ENCODE results near the gene SERPINB4.
"Not testable (repeated sequence)": the region's sequence is repeated elsewhere in the genome, so short reads cannot be mapped to it uniquely, and the experiment has no call there.

Gene SERPINB4

GRCh38 chr18:63644142-63644541 is at the start of gene SERPINB4:
TSS of gene SERPINB4 (minus strand) at chr18:63644256. CDS start at chr18:63643577, 679 bp downstream.
- in situ Hi-C loops (cut with MboI; ENCODE audit: low pct_unique_long_range_greater_than_20kb, low sequenced_read_pairs); DNase-seq: not testable (repeated sequence)

- in situ Hi-C loops (cut with MboI; ENCODE audit: low pct_unique_long_range_greater_than_20kb, low sequenced_read_pairs): no loop called here
- no peak for DNase-seq
Measured at GRCh38 chr18:63689064-63689463, 45.0 kb upstream of the SERPINB4 start.

GRCh38 chr18:63686871-63687270 is 42.8 kb upstream of the SERPINB4 start:
- in situ Hi-C loops (cut with MboI; ENCODE audit: low pct_unique_long_range_greater_than_20kb, low sequenced_read_pairs): no loop called here
- DNase-seq: no peak

- DNase-seq: no peak
- in situ Hi-C loops (cut with MboI; ENCODE audit: low pct_unique_long_range_greater_than_20kb, low sequenced_read_pairs): no loop called here
Measured at GRCh38 chr18:63684718-63685117, 40.7 kb upstream of the SERPINB4 start.

GRCh38 chr18:63683890-63684289 is 39.8 kb upstream of the SERPINB4 start:
- in situ Hi-C loops (cut with MboI; ENCODE audit: low pct_unique_long_range_greater_than_20kb, low sequenced_read_pairs): no loop called here
- DNase-seq: no peak

GRCh38 chr18:63683152-63683551 is 39.1 kb upstream of the SERPINB4 start:
- in situ Hi-C loops (cut with MboI; ENCODE audit: low pct_unique_long_range_greater_than_20kb, low sequenced_read_pairs): no loop called here
- no peak for DNase-seq

- DNase-seq: no peak
- in situ Hi-C loops (cut with MboI; ENCODE audit: low pct_unique_long_range_greater_than_20kb, low sequenced_read_pairs): no loop called here
Measured at GRCh38 chr18:63681449-63682340, 37.6 kb upstream of the SERPINB4 start.

- in situ Hi-C loops (cut with MboI; ENCODE audit: low pct_unique_long_range_greater_than_20kb, low sequenced_read_pairs): no loop called here
Measured at GRCh38 chr18:63679820-63680606, 36.0 kb upstream of the SERPINB4 start.

GRCh38 chr18:63677500-63678225 is 33.6 kb upstream of the SERPINB4 start:
- in situ Hi-C loops (cut with MboI; ENCODE audit: low pct_unique_long_range_greater_than_20kb, low sequenced_read_pairs): no loop called here
- no peak for DNase-seq

More at GRCh38 chr18:63679820-63680606, 36.0 kb upstream of the SERPINB4 start:
- DNase-seq: no peak

- peak; percentile 1 for DNase-seq
- in situ Hi-C loops (cut with MboI; ENCODE audit: low pct_unique_long_range_greater_than_20kb, low sequenced_read_pairs): no loop called here
Measured at GRCh38 chr18:63676526-63677323, 32.7 kb upstream of the SERPINB4 start.

- in situ Hi-C loops (cut with MboI; ENCODE audit: low pct_unique_long_range_greater_than_20kb, low sequenced_read_pairs): no loop called here
- DNase-seq: no peak
Measured at GRCh38 chr18:63664571-63664970, 20.5 kb upstream of the SERPINB4 start.

GRCh38 chr18:63661750-63662149 is 17.7 kb upstream of the SERPINB4 start, which contains the start of gene SERPINB3:
TSS of gene SERPINB3 (minus strand) at chr18:63661893. CDS start at chr18:63661216, 677 bp downstream.
- in situ Hi-C loops (cut with MboI; ENCODE audit: low pct_unique_long_range_greater_than_20kb, low sequenced_read_pairs); DNase-seq: not testable (repeated sequence)

GRCh38 chr18:63658920-63659319 is 14.9 kb upstream of the SERPINB4 start:
- in situ Hi-C loops (cut with MboI; ENCODE audit: low pct_unique_long_range_greater_than_20kb, low sequenced_read_pairs); DNase-seq: not testable (repeated sequence)

GRCh38 chr18:63650271-63650670 is 6.2 kb upstream of the SERPINB4 start:
- DNase-seq; in situ Hi-C loops (cut with MboI; ENCODE audit: low pct_unique_long_range_greater_than_20kb, low sequenced_read_pairs): not testable (repeated sequence)

GRCh38 chr18:63648241-63648640 is 4.2 kb upstream of the SERPINB4 start:
- DNase-seq: no peak
- in situ Hi-C loops (cut with MboI; ENCODE audit: low pct_unique_long_range_greater_than_20kb, low sequenced_read_pairs): no loop called here

- no peak for DNase-seq
Measured at GRCh38 chr18:63646936-63647335, 2.9 kb upstream of the SERPINB4 start.

GRCh38 chr18:63644694-63645093 is 638 bp upstream of the SERPINB4 start:
- in situ Hi-C loops (cut with MboI; ENCODE audit: low pct_unique_long_range_greater_than_20kb, low sequenced_read_pairs); DNase-seq: not testable (repeated sequence)

More at GRCh38 chr18:63646936-63647335, 2.9 kb upstream of the SERPINB4 start:
- in situ Hi-C loops (cut with MboI; ENCODE audit: low pct_unique_long_range_greater_than_20kb, low sequenced_read_pairs): no loop called here

GRCh38 chr18:63642668-63643356 is 1.2 kb downstream of the SERPINB4 start:
- DNase-seq; in situ Hi-C loops (cut with MboI; ENCODE audit: low pct_unique_long_range_greater_than_20kb, low sequenced_read_pairs): not testable (repeated sequence)
